Activated CD8-positive, alpha-beta T cell treated with anti-CD3 and anti-CD28 coated beads for 36 hours (primary cell): Measurements from ENCODE around the gene ADD1. TPM values are rescaled to one million over a fixed set of nuclear protein-coding genes. Genes with fewer than 3 reads are reported as not detected.

Experiments
- ATAC-seq: fragments of 200-7000 bp; cut with Tn5 transposase; one replicate; pipeline ENCODE4 v1.10.0; 2021; ENCODE audit warnings: mild to moderate bottlenecking, moderate library complexity
- CTCF ChIA-PET: fragments of 350-600 bp; sonication (Branson Sonifier 250); formaldehyde crosslinking; loops from one replicate; lab custom pipeline; 2021; ENCODE audit warnings: antibody characterized with exemption; lab: Charles Lee
- POLR2A ChIA-PET: fragments of 350-600 bp; sonication (Branson Sonifier 250); formaldehyde crosslinking; loops from one replicate; lab custom pipeline; 2021; ENCODE audit warnings: antibody characterized with exemption; lab: Charles Lee
- DNase-seq: peaks from one replicate; pipeline ENCODE4 v3.0.0-alpha.2; 2020
- H3K27ac Mint-ChIP-seq: one replicate; pipeline ENCODE4 v1.8.0; 2021; ENCODE audit warnings: mild to moderate bottlenecking, mixed read lengths
- H3K27me3 Mint-ChIP-seq: one replicate; pipeline ENCODE4 v1.8.0; 2021; ENCODE audit warnings: mixed read lengths
- H3K36me3 Mint-ChIP-seq: one replicate; pipeline ENCODE4 v1.8.0; 2021; ENCODE audit warnings: low read depth, mixed read lengths
- H3K4me1 Mint-ChIP-seq: one replicate; pipeline ENCODE4 v1.8.0; 2021; ENCODE audit warnings: low read depth, mixed read lengths
- H3K4me3 Mint-ChIP-seq: one replicate; pipeline ENCODE4 v1.8.0; 2021; ENCODE audit warnings: mild to moderate bottlenecking, moderate library complexity, mixed read lengths
- H3K9me3 Mint-ChIP-seq: one replicate; pipeline ENCODE4 v1.8.0; 2021; ENCODE audit warnings: mixed read lengths
- CTCF ChIP-seq: fragments of 200-600 bp; IDR thresholded peaks from one replicate; pipeline ENCODE4 v1.8.0; 2022; ENCODE audit warnings: antibody characterized with exemption, mild to moderate bottlenecking
- intact Hi-C: fragments of 100-400 bp; cut with micrococcal nuclease; formaldehyde crosslinking; loops from one replicate; pipeline ENCODE4 v1.10.0; 2022
- total RNA-seq, 2 experiments: library from RNA; stranded (reverse); gene quantifications; one replicate each; pipeline ENCODE4 v1.2.3, GENCODE V29; 2021

Gene ADD1
- total RNA-seq, 2 experiments from 2014 or later, result 149 to 154 TPM

DNA sequence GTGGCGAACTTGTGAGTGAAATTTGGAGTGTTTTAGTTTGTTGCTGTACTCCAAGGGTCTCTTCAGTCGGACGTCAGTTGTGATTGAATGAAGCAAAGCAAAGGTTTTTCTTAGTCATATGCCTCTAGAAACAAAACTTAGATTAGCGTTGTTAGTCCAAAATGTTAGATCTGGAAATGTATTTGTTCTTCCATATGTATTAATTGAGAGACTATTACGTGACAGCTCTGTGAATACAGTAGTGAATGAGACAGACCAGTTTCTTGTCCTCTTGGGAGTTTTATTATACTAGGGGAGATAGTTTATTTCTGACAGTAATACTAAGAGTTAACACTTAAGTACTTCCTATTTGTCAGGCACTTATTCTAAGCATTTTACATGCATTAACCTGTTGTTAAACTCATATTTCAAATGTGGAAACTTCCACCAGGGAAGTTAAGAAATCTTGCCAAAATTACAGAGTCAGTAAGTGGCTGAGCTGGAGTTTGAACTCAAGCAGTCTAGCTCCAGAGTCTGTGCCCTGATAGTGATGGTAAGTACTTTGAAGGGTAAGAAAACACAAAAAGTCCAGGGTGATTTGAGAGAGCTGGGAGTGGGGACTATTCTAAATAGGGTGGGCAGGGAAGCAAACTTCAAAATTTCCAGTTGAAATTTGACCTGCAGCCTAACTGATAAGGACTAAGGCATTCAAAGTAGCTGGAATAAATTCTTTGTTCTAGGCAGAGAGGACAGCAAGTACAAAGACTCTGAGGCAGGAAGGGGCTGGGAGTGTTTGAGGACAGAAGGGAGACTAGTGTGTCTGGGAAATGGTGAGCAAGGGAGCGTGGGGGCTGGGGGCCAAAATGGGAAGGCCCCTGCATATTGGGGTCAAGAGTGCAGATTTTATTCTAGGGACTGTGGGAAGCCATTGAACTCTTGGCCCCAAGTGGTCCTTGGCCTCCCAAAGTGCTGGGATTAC is 17.0 kb downstream of the ADD1 start:
- POLR2A ChIA-PET, result interaction anchor here (0.8 to 1.4 kb wide), 5 partner anchors 12 to 49 kb away, joined by 3 to 4 read pairs (median 3); no protein-coding TSS in a partner anchor
- no peaks in the 10 kb centered on the region for H3K27me3 Mint-ChIP-seq
- peak overlapping the region; percentile 69 for H3K27ac Mint-ChIP-seq
- intact Hi-C loops, result no loop called here
- H3K36me3 Mint-ChIP-seq, result peaks cover 8% of the 10 kb centered on the region
- DNase-seq (no peak), ATAC-seq (no peak)
- CTCF ChIA-PET, result interaction anchor here (0.7 to 1.4 kb wide), 5 partner anchors 8 to 98 kb away, joined by 3 to 4 read pairs (median 3); no protein-coding TSS in a partner anchor
- peaks cover 74% of the 10 kb centered on the region for H3K4me1 Mint-ChIP-seq
- no peaks in the 10 kb centered on the region for H3K9me3 Mint-ChIP-seq
- TF ChIP-seq CTCF, result no peak
- H3K4me3 Mint-ChIP-seq, result no peak overlapping the region

DNA sequence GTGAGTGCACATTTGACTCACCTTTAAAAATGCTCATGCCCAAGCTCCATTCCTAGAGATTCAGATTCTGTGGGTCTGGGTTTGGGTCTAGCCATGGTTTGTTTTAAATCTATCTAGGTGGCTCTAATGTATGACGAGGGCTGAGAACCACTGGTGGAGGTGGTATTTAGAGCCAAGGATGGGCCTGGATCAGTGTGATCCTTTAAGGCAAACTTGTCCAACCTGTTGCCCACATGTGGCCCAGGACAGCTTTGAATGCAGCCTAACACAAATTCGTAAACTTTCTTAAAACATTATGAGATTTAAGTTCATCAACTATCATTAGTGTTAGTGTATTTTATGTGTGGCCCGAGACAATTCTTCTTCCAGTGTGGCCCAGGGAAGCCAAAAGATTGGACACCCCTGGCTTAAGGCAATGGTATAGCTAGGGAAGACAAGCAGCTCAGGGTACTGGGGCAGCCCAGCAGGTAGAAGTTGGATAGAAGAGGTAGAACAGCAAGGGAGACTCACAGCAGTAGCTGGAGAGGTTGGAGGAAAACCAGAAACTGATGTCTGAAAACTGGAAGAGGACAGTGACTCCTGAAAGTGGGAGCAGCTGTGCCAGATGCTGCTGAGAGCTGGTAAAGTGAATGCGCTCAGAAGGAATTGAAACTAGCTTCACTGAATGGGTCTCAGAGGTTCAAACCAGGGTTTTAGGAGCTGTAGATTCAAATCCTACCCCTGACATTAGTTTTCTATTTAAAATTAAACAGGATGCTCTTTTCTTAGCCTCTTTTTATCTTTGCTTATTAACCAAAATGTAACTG is 18.2 kb downstream of the ADD1 start:
- CTCF ChIA-PET, result interaction anchor here (0.7 to 1.3 kb wide), 5 partner anchors 9 to 92 kb away, joined by 3 to 4 read pairs (median 3); no protein-coding TSS in a partner anchor
- Mint-ChIP-seq H3K4me3 (no peak overlapping the region), H3K9me3 (no peaks in the 10 kb centered on the region), H3K36me3 (peaks cover 8% of the 10 kb centered on the region), H3K27ac (no peak overlapping the region), H3K27me3 (no peaks in the 10 kb centered on the region), H3K4me1 (peaks cover 78% of the 10 kb centered on the region)
- POLR2A ChIA-PET, result interaction anchor here (0.9 to 1.7 kb wide), 5 partner anchors 12 to 102 kb away, joined by 3 read pairs; no protein-coding TSS in a partner anchor
- no peak for TF ChIP-seq CTCF
- ATAC-seq, result no peak
- no peak for DNase-seq
- intact Hi-C loops, result no loop called here

- ChIA-PET CTCF (interaction anchor here (0.9 to 1.3 kb wide), 3 partner anchors 9 to 91 kb away, joined by 3 to 4 read pairs (median 3); no protein-coding TSS in a partner anchor), POLR2A (interaction anchor here (0.9 to 1.7 kb wide), 3 partner anchors 13 to 103 kb away, joined by 3 read pairs; no protein-coding TSS in a partner anchor)
- no peaks in the 10 kb centered on the region for H3K27me3 Mint-ChIP-seq
Observed at GRCh38 chr4:2862528-2862927, 18.9 kb downstream of the ADD1 start.

DNA sequence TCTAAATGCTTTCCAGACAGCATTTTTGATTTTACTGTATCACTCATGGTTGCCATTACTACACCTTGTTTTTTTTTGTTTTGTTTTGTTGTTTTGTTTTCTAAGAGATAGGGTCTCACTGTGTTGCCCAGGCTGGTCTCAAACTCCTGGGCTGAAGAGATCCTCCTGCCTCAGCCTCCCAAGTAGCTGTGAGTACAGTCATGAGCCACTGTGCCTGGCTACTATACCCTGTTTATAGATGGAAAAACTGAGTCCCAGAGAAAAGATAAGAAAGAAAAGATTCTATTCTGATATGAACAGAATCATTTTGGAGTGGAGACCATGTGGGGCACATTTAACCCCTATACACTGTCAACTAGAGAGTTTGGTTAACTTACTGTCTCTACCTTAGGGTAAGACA is 20.0 kb downstream of the ADD1 start:
- no peaks in the 10 kb centered on the region for H3K27me3 Mint-ChIP-seq
- no peak for ATAC-seq
- no peaks in the 10 kb centered on the region for H3K9me3 Mint-ChIP-seq
- H3K27ac Mint-ChIP-seq, result no peak overlapping the region
- H3K4me1 Mint-ChIP-seq, result peaks cover 81% of the 10 kb centered on the region
- H3K4me3 Mint-ChIP-seq, result no peak overlapping the region
- TF ChIP-seq CTCF, result no peak
- peaks cover 6% of the 10 kb centered on the region for H3K36me3 Mint-ChIP-seq
- CTCF ChIA-PET, result no interaction called here
- intact Hi-C loops, result no loop called here
- DNase-seq, result no peak
- POLR2A ChIA-PET, result interaction anchor here (1.0 kb wide), 1 partner anchor 11 kb away, joined by 3 read pairs; no protein-coding TSS in a partner anchor

More at GRCh38 chr4:2862528-2862927, 18.9 kb downstream of the ADD1 start:
- no peak for DNase-seq
- H3K27ac Mint-ChIP-seq, result peak overlapping the region; percentile 2
- ATAC-seq, result no peak
- TF ChIP-seq CTCF, result no peak
- no peaks in the 10 kb centered on the region for H3K9me3 Mint-ChIP-seq
- intact Hi-C loops, result no loop called here
- peaks cover 7% of the 10 kb centered on the region for H3K36me3 Mint-ChIP-seq
- H3K4me3 Mint-ChIP-seq, result no peak overlapping the region
- peaks cover 81% of the 10 kb centered on the region for H3K4me1 Mint-ChIP-seq
